Keratinocyte (primary cell): ENCODE data around the gene DLL1. TPM values are rescaled to one million over a fixed set of nuclear protein-coding genes. Genes with fewer than 3 reads are reported as not detected.

Experiments used
- DNase-seq: peaks from one replicate; pipeline ENCODE4 v3.0.0-alpha.2; 2011; ENCODE audit warnings: low read depth, missing footprints, low spot score
- FAIRE-seq: peaks from 2 replicates; lab custom pipeline; 2011; peaks lifted over from hg19 to GRCh38; lab: Jason Lieb, UNC
- H2AFZ ChIP-seq: 2 replicates; pipeline ENCODE4 v1.6.0; 2012; ENCODE audit warnings: low read length, control low read depth, inconsistent platforms; ENCODE audit not compliant: control insufficient read depth
- H3K27ac ChIP-seq: 2 replicates; pipeline ENCODE4 v1.5.1; 2011; ENCODE audit warnings: low read length; ENCODE audit not compliant: control insufficient read depth, insufficient read depth
- H3K27me3 ChIP-seq: 3 replicates; pipeline ENCODE4 v1.6.0; 2011; ENCODE audit warnings: low read length; ENCODE audit not compliant: control insufficient read depth, insufficient read depth; ENCODE audit errors: extremely low read depth
- H3K36me3 ChIP-seq, 2 experiments: 2 replicates in 1 of 2; 3 replicates in 1 of 2; pipeline ENCODE4 v1.5.1; 2011; ENCODE audit warnings: low read length in 2 of 2, mild to moderate bottlenecking in 1 of 2; ENCODE audit not compliant: control insufficient read depth in 2 of 2, insufficient read depth in 2 of 2; ENCODE audit errors: extremely low read depth in 1 of 2
- H3K4me1 ChIP-seq: 3 replicates; pipeline ENCODE4 v1.5.1; 2011; ENCODE audit warnings: low read length; ENCODE audit not compliant: control insufficient read depth, insufficient read depth; ENCODE audit errors: extremely low read depth
- H3K4me2 ChIP-seq: 3 replicates; pipeline ENCODE4 v1.6.0; 2011; ENCODE audit warnings: low read depth, low read length; ENCODE audit not compliant: control insufficient read depth, insufficient read depth; ENCODE audit errors: extremely low read depth
- H3K4me3 ChIP-seq, 3 experiments: fragments of 200-600 bp in 1 of 3; sonication (generic) in 1 of 3; 2 replicates in 2 of 3; 3 replicates in 1 of 3; pipeline ENCODE4 v1.5.1; 2011 to 2016; ENCODE audit warnings: low read length in 3 of 3, mild to moderate bottlenecking in 3 of 3, control low read depth in 2 of 3, inconsistent platforms in 1 of 3, low read depth in 1 of 3, mixed read lengths in 1 of 3, mixed run types in 1 of 3, moderate library complexity in 1 of 3; ENCODE audit not compliant: control insufficient read depth in 2 of 3, insufficient read depth in 2 of 3; ENCODE audit errors: extremely low read depth in 1 of 3
- H3K79me2 ChIP-seq: 2 replicates; pipeline ENCODE4 v1.6.0; 2012; ENCODE audit warnings: low read length; ENCODE audit not compliant: control insufficient read depth, insufficient read depth
- H3K9ac ChIP-seq: 3 replicates; pipeline ENCODE4 v1.6.0; 2011; ENCODE audit warnings: low read length; ENCODE audit not compliant: control insufficient read depth, insufficient read depth; ENCODE audit errors: extremely low read depth
- H3K9me1 ChIP-seq: 3 replicates; pipeline ENCODE4 v1.6.0; 2011; ENCODE audit warnings: low read length; ENCODE audit not compliant: control insufficient read depth, insufficient read depth; ENCODE audit errors: extremely low read depth
- H3K9me3 ChIP-seq: 2 replicates; pipeline ENCODE4 v1.5.1; 2012; ENCODE audit warnings: low read depth, low read length; ENCODE audit not compliant: control insufficient read depth
- H4K20me1 ChIP-seq: 3 replicates; pipeline ENCODE4 v1.6.0; 2011; ENCODE audit warnings: low read length; ENCODE audit not compliant: control insufficient read depth, insufficient read depth; ENCODE audit errors: extremely low read depth
- CTCF ChIP-seq, 3 experiments: IDR thresholded peaks in 1 of 3; conservative IDR thresholded peaks in 1 of 3; optimal IDR thresholded peaks in 1 of 3; 2 replicates in 2 of 3; 3 replicates in 1 of 3; pipeline versions ENCODE3 to v1.5.1; 2011; ENCODE audit warnings: low read length in 3 of 3, mild to moderate bottlenecking in 3 of 3, moderate library complexity in 2 of 3, control low read depth in 1 of 3, inconsistent platforms in 1 of 3; ENCODE audit not compliant: insufficient read depth in 2 of 3; ENCODE audit errors: extremely low read depth in 1 of 3
- EZH2 ChIP-seq: IDR thresholded peaks from one replicate; pipeline ENCODE4 v1.6.1; 2012; ENCODE audit warnings: inconsistent platforms, mild to moderate bottlenecking, low read length, moderate library complexity
- dilution Hi-C: fragments of 300-500 bp; cut with MboI; formaldehyde crosslinking; loops from one replicate; pipeline ENCODE4 v1.7.0; 2020; ENCODE audit warnings: low sequenced_read_pairs; ENCODE audit not compliant: extremely low pct_ligation_motif_present
- polyA plus RNA-seq, 5 experiments: library from polyadenylated mRNA; depleted of rRNA in 3 of 5; stranded (reverse) in 3 of 5; stranded (forward) in 1 of 5; unstranded in 1 of 5; fragments of >200 nt; gene quantifications; 1 replicate in 1 of 5; 2 replicates in 3 of 5; 3 replicates in 1 of 5; pipeline versions ENCODE4 v1.2.1 to v1.2.3, GENCODE V29; 2011 to 2012; ENCODE audit warnings: missing spikeins in 2 of 5, low read depth in 1 of 5, low replicate concordance in 1 of 5

The DLL1 gene
- polyA plus RNA-seq, 1 donor (not counting 4 experiments of a cell fraction or from before 2014, with no cell fraction given), result 8.2 TPM

GRCh38 chr6:170292111-170292406 lies 1.2 kb upstream of the DLL1 start:
- no peak overlapping the region for H2AFZ ChIP-seq
- peaks cover 4% of the 10 kb centered on the region for H4K20me1 ChIP-seq
- H3K4me3 ChIP-seq, result peak overlapping the region in 2 of 3 experiments; percentile 56 to 68
- H3K79me2 ChIP-seq, result peaks cover 32% of the 10 kb centered on the region
- no peak for FAIRE-seq
- H3K9ac ChIP-seq, result no peak overlapping the region
- no peak overlapping the region for H3K27ac ChIP-seq
- peaks cover 38% of the 10 kb centered on the region for H3K4me1 ChIP-seq
- DNase-seq, result no peak
- dilution Hi-C loops, result no loop called here
- H3K9me1 ChIP-seq, result no peaks in the 10 kb centered on the region
- TF ChIP-seq CTCF (optimal IDR thresholded peaks at IDR 0.05 in 1 of 3, IDR thresholded peaks at IDR 0.05 in 1 of 3, conservative IDR thresholded peaks at IDR 0.05 in 1 of 3; ENCODE audit: extremely low read depth in 1 of 3, insufficient read depth in 2 of 3, low read length in 3 of 3) (no peak), EZH2 (no peak)
- H3K36me3 ChIP-seq, result peaks cover 2 to 12% of the 10 kb centered on the region in 2 experiments
- H3K4me2 ChIP-seq, result peak overlapping the region; percentile 75
- H3K9me3 ChIP-seq, result no peaks in the 10 kb centered on the region
- H3K27me3 ChIP-seq, result no peaks in the 10 kb centered on the region

- H3K79me2 ChIP-seq, result peaks cover 36% of the 10 kb centered on the region
- H3K9me1 ChIP-seq, result no peaks in the 10 kb centered on the region
- H3K9me3 ChIP-seq, result no peaks in the 10 kb centered on the region
- dilution Hi-C loops, result no loop called here
- H3K4me2 ChIP-seq, result peak overlapping the region; percentile 75
- no peaks in the 10 kb centered on the region for H3K27me3 ChIP-seq
- peak overlapping the region; percentile 36 for H3K27ac ChIP-seq
- H3K36me3 ChIP-seq, result peaks cover 6 to 15% of the 10 kb centered on the region in 2 experiments
- H4K20me1 ChIP-seq, result peaks cover 8% of the 10 kb centered on the region
- no peak for TF ChIP-seq CTCF (optimal IDR thresholded peaks at IDR 0.05 in 1 of 3, IDR thresholded peaks at IDR 0.05 in 1 of 3, conservative IDR thresholded peaks at IDR 0.05 in 1 of 3; ENCODE audit: extremely low read depth in 1 of 3, insufficient read depth in 2 of 3, low read length in 3 of 3)
- TF ChIP-seq EZH2, result no peak
- DNase-seq (no peak), FAIRE-seq (peak; percentile 52)
- H3K9ac ChIP-seq, result peak overlapping the region; percentile 58
- peaks cover 41% of the 10 kb centered on the region for H3K4me1 ChIP-seq
- peak overlapping the region; percentile 43 for H2AFZ ChIP-seq
- H3K4me3 ChIP-seq, result peak overlapping the region; percentile 56 to 72 (median 68)
Observed at GRCh38 chr6:170291271-170292110, 613 bp upstream of the DLL1 start.
